ENCODE results near the gene PRKCI. TPM values are rescaled to one million over a fixed set of nuclear protein-coding genes. Genes with fewer than 3 reads are reported as not detected.

PRKCI gene
- polyA plus RNA-seq, 1 experiment: 15.1 TPM

- H3K36me3 ChIP-seq (ENCODE audit: control insufficient read depth, insufficient read depth, low read length): no peaks in the 10 kb centered on the region
- DNase-seq (ENCODE audit: low read depth): no peak
- H3K4me3 ChIP-seq (ENCODE audit: low read depth, low read length): no peak overlapping the region
- CTCF ChIA-PET: interaction anchor here (1.4 kb wide), 1 partner anchor 586 kb away, joined by 3 read pairs; no protein-coding TSS in a partner anchor
- no peaks in the 10 kb centered on the region for H3K27me3 ChIP-seq (ENCODE audit: control insufficient read depth, insufficient read depth, low read length)
- TF ChIP-seq CTCF (IDR thresholded peaks at IDR 0.05; ENCODE audit: insufficient read depth, low read depth, low read length): no peak
- POLR2A ChIA-PET: no interaction called here
These were observed 2.9 kb downstream of the PRKCI start for GRCh38 chr3:170225166-170225565.

GRCh38 chr3:170226426-170226960 lies 4.3 kb downstream of the PRKCI start:
- TF ChIP-seq CTCF (IDR thresholded peaks at IDR 0.05; ENCODE audit: insufficient read depth, low read depth, low read length): no peak

GRCh38 chr3:170228093-170228766 lies 6.0 kb downstream of the PRKCI start:
- no peak for DNase-seq (ENCODE audit: low read depth)
- Histone ChIP-seq H3K4me3 (ENCODE audit: low read depth, low read length) (no peak overlapping the region), H3K36me3 (ENCODE audit: control insufficient read depth, insufficient read depth, low read length) (no peaks in the 10 kb centered on the region; the same call in 1 of the 2 replicates), H3K27me3 (ENCODE audit: control insufficient read depth, insufficient read depth, low read length) (no peaks in the 10 kb centered on the region)
- POLR2A ChIA-PET: no interaction called here
- CTCF ChIA-PET: no interaction called here
- no peak for TF ChIP-seq CTCF (IDR thresholded peaks at IDR 0.05; ENCODE audit: insufficient read depth, low read depth, low read length)

More at GRCh38 chr3:170226426-170226960, 4.3 kb downstream of the PRKCI start:
- ChIA-PET POLR2A (interaction anchor here (0.5 kb wide), 1 partner anchor 15 kb away, joined by 3 read pairs; no protein-coding TSS in a partner anchor), CTCF (no interaction called here)
- DNase-seq (ENCODE audit: low read depth): no peak
- Histone ChIP-seq H3K27me3 (ENCODE audit: control insufficient read depth, insufficient read depth, low read length) (no peaks in the 10 kb centered on the region), H3K4me3 (ENCODE audit: low read depth, low read length) (no peak overlapping the region), H3K36me3 (ENCODE audit: control insufficient read depth, insufficient read depth, low read length) (no peaks in the 10 kb centered on the region)

GRCh38 chr3:170232266-170232665 lies 10.0 kb downstream of the PRKCI start:
- no peak overlapping the region for H3K4me3 ChIP-seq (ENCODE audit: low read depth, low read length)
- no peak for DNase-seq (ENCODE audit: low read depth)
- no peak for TF ChIP-seq CTCF (IDR thresholded peaks at IDR 0.05; ENCODE audit: insufficient read depth, low read depth, low read length)
- ChIA-PET POLR2A (no interaction called here), CTCF (interaction anchor here (1.1 to 1.2 kb wide), 2 partner anchors 8 to 9 kb away, joined by 3 to 4 read pairs; no protein-coding TSS in a partner anchor)
- peaks cover 2% of the 10 kb centered on the region for H3K36me3 ChIP-seq (ENCODE audit: control insufficient read depth, insufficient read depth, low read length)
- H3K27me3 ChIP-seq (ENCODE audit: control insufficient read depth, insufficient read depth, low read length): no peaks in the 10 kb centered on the region

GRCh38 chr3:170233530-170233929 lies 11.3 kb downstream of the PRKCI start:
- DNase-seq (ENCODE audit: low read depth): peak; percentile 55
- ChIA-PET CTCF (interaction anchor here (0.6 to 1.2 kb wide), 5 partner anchors 9 to 408 kb away, joined by 3 to 5 read pairs (median 3); partner anchors contain the start of gene PRKCI), POLR2A (no interaction called here)
- peaks cover 2% of the 10 kb centered on the region for H3K36me3 ChIP-seq (ENCODE audit: control insufficient read depth, insufficient read depth, low read length)
- H3K27me3 ChIP-seq (ENCODE audit: control insufficient read depth, insufficient read depth, low read length): no peaks in the 10 kb centered on the region
- H3K4me3 ChIP-seq (ENCODE audit: low read depth, low read length): no peak overlapping the region
- no peak for TF ChIP-seq CTCF (IDR thresholded peaks at IDR 0.05; ENCODE audit: insufficient read depth, low read depth, low read length)
